HL-60 (cell line): ENCODE results near the gene PPP2R3A.

Experiments used
- CTCF ChIP-seq: IDR thresholded peaks from one replicate; pipeline ENCODE4 v1.5.1; 2011; ENCODE audit warnings: low read length, control low read depth, inconsistent platforms; ENCODE audit not compliant: insufficient read depth
- POLR2AphosphoS5 ChIP-seq: IDR thresholded peaks from 2 replicates; pipeline ENCODE4 v1.6.1; 2012; ENCODE audit warnings: low read depth
- REST ChIP-seq: IDR thresholded peaks from 2 replicates; pipeline ENCODE4 v1.6.1; 2012; ENCODE audit warnings: low read depth; ENCODE audit not compliant: insufficient replicate concordance

GRCh38 chr3:136189859-136190617, 224.5 kb downstream of the PPP2R3A start:
- no peak for TF ChIP-seq CTCF
- TF ChIP-seq REST: no peak
- TF ChIP-seq POLR2AphosphoS5: no peak
